DND-41 (cell line): Measurements from ENCODE around the gene L3MBTL3.

Source experiments
- ATAC-seq: fragments of 200-7000 bp; cut with Tn5 transposase; 3 replicates; pipeline ENCODE4 v1.9.1; 2021; ENCODE audit warnings: low read depth; ENCODE audit not compliant: insufficient read depth
- DNase-seq: peaks from one replicate; pipeline ENCODE4 v3.0.0-alpha.2; 2020
- H2AFZ ChIP-seq: 2 replicates; pipeline ENCODE4 v1.6.0; 2012; ENCODE audit warnings: low read depth, low read length
- H3K27ac ChIP-seq: 2 replicates; pipeline ENCODE4 v1.5.1; 2012; ENCODE audit warnings: low read length, inconsistent platforms
- H3K27me3 ChIP-seq: fragments of 200-600 bp; sonication (generic); 2 replicates; pipeline ENCODE4 v1.6.0; 2012; ENCODE audit warnings: low read length, mild to moderate bottlenecking, inconsistent platforms; ENCODE audit not compliant: insufficient read depth, poor library complexity
- H3K36me3 ChIP-seq: 2 replicates; pipeline ENCODE4 v1.5.1; 2012; ENCODE audit warnings: low read length, inconsistent platforms; ENCODE audit not compliant: insufficient read depth
- H3K4me1 ChIP-seq: 2 replicates; pipeline ENCODE4 v1.5.1; 2012; ENCODE audit warnings: mild to moderate bottlenecking, low read length; ENCODE audit not compliant: insufficient read depth
- H3K4me2 ChIP-seq: 2 replicates; pipeline ENCODE4 v1.6.0; 2012; ENCODE audit warnings: mild to moderate bottlenecking, moderate library complexity, low read length, inconsistent platforms; ENCODE audit not compliant: insufficient read depth
- H3K4me3 ChIP-seq, 2 experiments: fragments of 200-600 bp in 1 of 2; shearing (Covaris generic) in 1 of 2; 2 replicates each; pipeline ENCODE4 v1.5.1; 2012 to 2016; ENCODE audit warnings: inconsistent platforms in 2 of 2, low read length in 2 of 2, mild to moderate bottlenecking in 2 of 2, low read depth in 1 of 2, moderate library complexity in 1 of 2
- H3K79me2 ChIP-seq: 2 replicates; pipeline ENCODE4 v1.6.0; 2012; ENCODE audit warnings: low read length, inconsistent platforms; ENCODE audit not compliant: insufficient read depth
- H3K9ac ChIP-seq: 2 replicates; pipeline ENCODE4 v1.6.0; 2012; ENCODE audit warnings: low read depth, mild to moderate bottlenecking, inconsistent platforms, low read length, moderate library complexity
- H3K9me3 ChIP-seq: 2 replicates; pipeline ENCODE4 v1.5.1; 2012; ENCODE audit warnings: low read length, moderate library complexity, mild to moderate bottlenecking, inconsistent platforms; ENCODE audit not compliant: insufficient read depth, severe bottlenecking
- H4K20me1 ChIP-seq: 2 replicates; pipeline ENCODE4 v1.6.0; 2012; ENCODE audit warnings: low read length; ENCODE audit not compliant: insufficient read depth
- EZH2 ChIP-seq: IDR thresholded peaks from 3 replicates; pipeline ENCODE4 v1.6.1; 2012; ENCODE audit warnings: borderline replicate concordance, low read depth, mild to moderate bottlenecking, moderate library complexity, low read length, inconsistent platforms; ENCODE audit not compliant: severe bottlenecking
- TF ChIP-seq, protein P1 (sequence below): IDR thresholded peaks from 2 replicates; pipeline ENCODE4 v1.5.1; 2012; ENCODE audit warnings: borderline replicate concordance, low read length, moderate library complexity, mild to moderate bottlenecking; ENCODE audit not compliant: poor library complexity, severe bottlenecking; ENCODE audit errors: extremely low read depth

Gene L3MBTL3

DNA sequence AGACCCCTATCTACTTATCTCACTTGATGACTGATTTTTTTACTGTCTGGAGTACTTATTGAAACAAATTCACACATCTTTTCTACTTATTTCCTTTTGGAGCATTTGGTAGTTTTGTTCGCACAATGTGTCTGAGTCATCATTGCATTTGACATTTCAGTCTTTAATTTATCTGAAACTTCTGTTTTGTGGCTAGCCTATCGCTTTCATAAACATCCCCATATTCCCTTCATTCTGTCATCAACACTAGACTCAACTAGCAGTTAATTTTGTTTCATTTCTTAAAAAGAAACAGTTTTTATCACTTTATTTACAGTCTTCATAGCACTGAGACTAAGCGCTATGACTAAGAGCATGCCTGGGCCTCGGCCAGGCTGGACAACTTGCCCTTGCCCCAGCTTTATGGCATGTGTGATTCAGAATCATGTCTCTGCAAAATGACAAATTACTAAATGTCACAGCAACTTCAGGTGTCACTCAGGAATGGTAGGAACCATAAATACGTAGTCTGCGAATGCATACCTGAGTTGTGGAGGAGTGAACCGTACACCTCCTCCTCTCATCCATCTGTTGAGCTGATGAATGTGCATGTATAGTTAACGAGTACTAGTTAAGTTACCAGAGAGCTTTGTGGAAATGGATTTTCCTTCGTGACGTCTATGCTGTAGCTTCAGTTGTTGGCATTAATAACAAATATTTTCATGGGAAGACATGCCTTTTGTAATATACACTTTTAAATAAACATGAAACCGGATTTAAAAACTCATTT lies 16.2 kb downstream of the L3MBTL3 start:
- Histone ChIP-seq H3K27me3 (peaks cover 8% of the 10 kb centered on the region), H3K4me2 (no peak overlapping the region), H3K27ac (no peak overlapping the region), H2AFZ (no peak overlapping the region), H3K4me3 (no peak overlapping the region), H3K79me2 (no peaks in the 10 kb centered on the region), H3K4me1 (no peaks in the 10 kb centered on the region), H3K9ac (no peak overlapping the region), H3K36me3 (no peaks in the 10 kb centered on the region), H3K9me3 (no peaks in the 10 kb centered on the region), H4K20me1 (no peaks in the 10 kb centered on the region)
- ATAC-seq (no peak), DNase-seq (no peak)
- TF ChIP-seq, protein P1, sequence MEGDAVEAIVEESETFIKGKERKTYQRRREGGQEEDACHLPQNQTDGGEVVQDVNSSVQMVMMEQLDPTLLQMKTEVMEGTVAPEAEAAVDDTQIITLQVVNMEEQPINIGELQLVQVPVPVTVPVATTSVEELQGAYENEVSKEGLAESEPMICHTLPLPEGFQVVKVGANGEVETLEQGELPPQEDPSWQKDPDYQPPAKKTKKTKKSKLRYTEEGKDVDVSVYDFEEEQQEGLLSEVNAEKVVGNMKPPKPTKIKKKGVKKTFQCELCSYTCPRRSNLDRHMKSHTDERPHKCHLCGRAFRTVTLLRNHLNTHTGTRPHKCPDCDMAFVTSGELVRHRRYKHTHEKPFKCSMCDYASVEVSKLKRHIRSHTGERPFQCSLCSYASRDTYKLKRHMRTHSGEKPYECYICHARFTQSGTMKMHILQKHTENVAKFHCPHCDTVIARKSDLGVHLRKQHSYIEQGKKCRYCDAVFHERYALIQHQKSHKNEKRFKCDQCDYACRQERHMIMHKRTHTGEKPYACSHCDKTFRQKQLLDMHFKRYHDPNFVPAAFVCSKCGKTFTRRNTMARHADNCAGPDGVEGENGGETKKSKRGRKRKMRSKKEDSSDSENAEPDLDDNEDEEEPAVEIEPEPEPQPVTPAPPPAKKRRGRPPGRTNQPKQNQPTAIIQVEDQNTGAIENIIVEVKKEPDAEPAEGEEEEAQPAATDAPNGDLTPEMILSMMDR = no peak
- TF ChIP-seq EZH2 = no peak

GRCh38 chr6:130035211-130035610 lies 16.8 kb downstream of the L3MBTL3 start:
- Histone ChIP-seq H3K27me3 (peaks cover 8% of the 10 kb centered on the region), H3K4me1 (no peaks in the 10 kb centered on the region), H3K4me2 (no peak overlapping the region), H3K9ac (no peak overlapping the region), H2AFZ (no peak overlapping the region), H3K9me3 (no peaks in the 10 kb centered on the region), H3K36me3 (no peaks in the 10 kb centered on the region), H3K4me3 (no peak overlapping the region), H3K79me2 (no peaks in the 10 kb centered on the region), H3K27ac (no peak overlapping the region), H4K20me1 (no peaks in the 10 kb centered on the region)
- DNase-seq (no peak), ATAC-seq (no peak)
- TF ChIP-seq, protein P1 = no peak
- TF ChIP-seq EZH2 = no peak

- no peak overlapping the region for H3K4me3 ChIP-seq
- ATAC-seq (no peak), DNase-seq (no peak)
- no peaks in the 10 kb centered on the region for H3K9me3 ChIP-seq
- H3K27me3 ChIP-seq = peaks cover 8% of the 10 kb centered on the region
- TF ChIP-seq EZH2 = no peak
- TF ChIP-seq, protein P1 = peak; percentile 45
- H3K4me2 ChIP-seq = no peak overlapping the region
- H3K36me3 ChIP-seq = no peaks in the 10 kb centered on the region
- H3K9ac ChIP-seq = no peak overlapping the region
- no peak overlapping the region for H2AFZ ChIP-seq
- H3K27ac ChIP-seq = no peak overlapping the region
- no peaks in the 10 kb centered on the region for H3K4me1 ChIP-seq
- H3K79me2 ChIP-seq = no peaks in the 10 kb centered on the region
- H4K20me1 ChIP-seq = no peaks in the 10 kb centered on the region
These were observed 18.9 kb downstream of the L3MBTL3 start for GRCh38 chr6:130037207-130037811.
